Omental fat pad (tissue), 4 donors: Measurements from ENCODE around the gene MYL1. TPM values are rescaled to one million over a fixed set of nuclear protein-coding genes. Genes with fewer than 3 reads are reported as not detected.

Source experiments
- ATAC-seq: fragments of 150-250 bp; one replicate; pipeline ENCODE4 v1.9.1; 2016; ENCODE audit warnings: mild to moderate bottlenecking, moderate library complexity; ENCODE audit not compliant: low FRiP score
- DNase-seq: peaks from one replicate; pipeline ENCODE4 v3.0.0-alpha.2; 2019; ENCODE audit warnings: low spot score
- small RNA-seq: library from RNA; depleted of rRNA; stranded (forward); fragments of <200 nt; gene quantifications from one replicate; pipeline ENCODE3, GENCODE V24; 2016
- total RNA-seq, 4 donors: library from RNA; depleted of rRNA; stranded (reverse); fragments of >200 nt; gene quantifications; one replicate each; pipeline ENCODE4 v1.1.0, GENCODE V29; 2016
- TF ChIP-seq, protein P1 (sequence below), 3 donors: fragments of 450-650 bp; IDR thresholded peaks; one replicate each; pipeline ENCODE4 v1.5.1; 2016 to 2017; ENCODE audit warnings: antibody characterized with exemption in 3 of 3, mild to moderate bottlenecking in 3 of 3, moderate library complexity in 2 of 3

The MYL1 gene
- total RNA-seq, 4 donors from 2014 or later, result not detected

DNA sequence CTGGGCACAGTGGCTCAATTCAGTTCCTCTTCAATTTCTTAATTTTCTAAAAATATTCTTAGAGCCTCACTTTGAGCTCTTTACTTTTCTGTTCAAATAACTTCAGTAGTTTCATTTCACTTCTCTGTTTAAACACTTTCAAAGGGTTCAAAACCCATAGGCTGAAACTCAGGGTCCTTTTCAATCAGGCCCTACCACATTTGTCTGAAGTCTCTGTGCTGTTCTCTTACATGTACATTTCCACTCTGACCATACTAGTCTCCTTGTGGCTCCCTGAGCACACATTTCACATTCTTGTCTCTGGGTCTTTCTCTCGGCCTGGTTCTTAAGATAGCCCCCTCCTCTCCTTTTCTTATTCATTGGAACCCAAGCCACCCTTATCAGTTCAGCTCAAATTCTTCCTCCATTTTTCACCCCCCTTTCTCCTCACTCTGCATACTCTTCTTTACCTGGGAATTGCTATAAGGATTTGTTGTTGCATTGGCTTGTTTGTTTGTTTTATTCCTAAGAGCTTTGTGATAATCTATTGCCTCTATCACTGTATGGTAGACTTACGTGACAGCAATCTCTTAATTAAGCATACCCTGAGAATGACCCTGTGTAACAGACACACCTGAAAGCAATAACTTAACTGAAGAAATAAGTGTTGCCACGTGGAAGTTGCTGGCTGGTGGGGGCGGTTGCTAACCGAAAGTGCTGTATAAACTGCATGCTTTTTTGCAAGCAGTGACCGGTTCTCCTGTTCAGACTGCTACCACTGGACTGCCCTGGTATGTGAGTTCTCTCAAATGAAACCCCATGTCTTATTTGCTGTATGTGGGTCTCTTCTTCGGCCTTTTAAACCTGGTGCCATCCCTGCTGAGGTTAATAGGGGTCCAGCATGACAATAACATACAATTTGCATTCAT lies 62.0 kb downstream of the MYL1 start:
- DNase-seq (no peak), ATAC-seq (no peak)
- TF ChIP-seq, protein P1, sequence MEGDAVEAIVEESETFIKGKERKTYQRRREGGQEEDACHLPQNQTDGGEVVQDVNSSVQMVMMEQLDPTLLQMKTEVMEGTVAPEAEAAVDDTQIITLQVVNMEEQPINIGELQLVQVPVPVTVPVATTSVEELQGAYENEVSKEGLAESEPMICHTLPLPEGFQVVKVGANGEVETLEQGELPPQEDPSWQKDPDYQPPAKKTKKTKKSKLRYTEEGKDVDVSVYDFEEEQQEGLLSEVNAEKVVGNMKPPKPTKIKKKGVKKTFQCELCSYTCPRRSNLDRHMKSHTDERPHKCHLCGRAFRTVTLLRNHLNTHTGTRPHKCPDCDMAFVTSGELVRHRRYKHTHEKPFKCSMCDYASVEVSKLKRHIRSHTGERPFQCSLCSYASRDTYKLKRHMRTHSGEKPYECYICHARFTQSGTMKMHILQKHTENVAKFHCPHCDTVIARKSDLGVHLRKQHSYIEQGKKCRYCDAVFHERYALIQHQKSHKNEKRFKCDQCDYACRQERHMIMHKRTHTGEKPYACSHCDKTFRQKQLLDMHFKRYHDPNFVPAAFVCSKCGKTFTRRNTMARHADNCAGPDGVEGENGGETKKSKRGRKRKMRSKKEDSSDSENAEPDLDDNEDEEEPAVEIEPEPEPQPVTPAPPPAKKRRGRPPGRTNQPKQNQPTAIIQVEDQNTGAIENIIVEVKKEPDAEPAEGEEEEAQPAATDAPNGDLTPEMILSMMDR (IDR thresholded peaks at IDR 0.05), result no peak

DNA sequence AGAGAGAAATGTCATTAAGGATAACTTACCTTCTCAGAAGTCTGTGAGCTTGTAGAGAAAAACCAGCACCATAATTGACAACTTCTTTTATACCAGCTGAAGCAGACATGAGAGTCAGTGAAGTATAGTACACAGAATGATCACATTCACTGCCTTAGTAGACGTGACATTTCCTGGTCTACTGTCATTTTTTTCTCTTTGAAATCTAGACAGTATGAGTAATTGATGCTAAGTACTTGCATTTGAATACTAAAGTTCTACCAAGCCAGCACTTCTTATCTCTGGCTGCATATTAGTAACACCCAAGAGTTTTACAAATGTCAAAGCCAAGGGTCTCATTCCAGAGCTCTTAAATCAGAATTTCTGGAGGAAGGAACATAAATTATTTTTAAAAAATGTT lies 64.4 kb downstream of the MYL1 start:
- ATAC-seq (no peak), DNase-seq (no peak)
- TF ChIP-seq, protein P1 (IDR thresholded peaks at IDR 0.05), result no peak

Small RNAs within 50 kb of the gene (small RNA-seq; reads per million reads assigned to genes)
- gene RF00019, result not detected

Other genes with a start within 250 kb of the MYL1 start
- gene KANSL1L, start 143.8 kb downstream of the MYL1 start, total RNA-seq, result 10 to 100 TPM; 12.5 to 48.5 (median 24.4) TPM
- gene ACADL, start 89.7 kb downstream of the MYL1 start, total RNA-seq, result 10 to 100 TPM in 2 of 4 donors, 1 to 10 TPM in 2; 4.2 to 17.3 (median 11.7) TPM
- gene LANCL1, start 161.6 kb upstream of the MYL1 start, total RNA-seq, result 10 to 100 TPM; 20.8 to 33.6 (median 27.1) TPM
- gene CPS1, start 241.4 kb upstream of the MYL1 start, total RNA-seq, result 1 to 10 TPM; 2.3 to 9.5 (median 2.9) TPM